A549 (cell line): ENCODE measurements around the gene RPTOR. TPM values are rescaled to one million over a fixed set of nuclear protein-coding genes. Genes with fewer than 3 reads are reported as not detected.

Source experiments
- ATAC-seq, 2 experiments: fragments of 200-7000 bp in 1 of 2; fragments of >200 bp in 1 of 2; cut with Nextera tagmentation in 1 of 2; cut with Tn5 transposase in 1 of 2; 3 replicates each; pipeline versions ENCODE4 v1.8.0 to v1.9.1; 2018 to 2020; ENCODE audit warnings: mild to moderate bottlenecking in 1 of 2, moderate library complexity in 1 of 2
- CTCF ChIA-PET: fragments of 300-600 bp; sonication (Branson Sonifier 250); formaldehyde crosslinking; extraction: SDS; loops from one replicate; lab custom pipeline; 2021; ENCODE audit warnings: antibody characterized with exemption, inconsistent platforms; lab: Yijun Ruan, JAX
- POLR2A ChIA-PET: fragments of 350-600 bp; formaldehyde crosslinking; extraction: SDS; loops from one replicate; lab custom pipeline; 2021; ENCODE audit warnings: antibody characterized with exemption, inconsistent platforms; lab: Yijun Ruan, JAX
- DNase-seq, 2 experiments: peaks; one replicate each; pipeline versions ENCODE4 v3.0.0 to v3.0.0-alpha.2; 2011 to 2016; ENCODE audit warnings: low read depth in 1 of 2, low spot score in 1 of 2
- FAIRE-seq: peaks from 2 replicates; lab custom pipeline; 2011; peaks lifted over from hg19 to GRCh38; lab: Jason Lieb, UNC
- H3K27ac ChIP-seq, 2 experiments: fragments of >200 bp; sonication (Bioruptor Twin); formaldehyde crosslinking; 3 replicates each; pipeline ENCODE4 v1.5.1; 2016 to 2017
- H3K4me1 ChIP-seq: fragments of >200 bp; sonication (Bioruptor Twin); formaldehyde crosslinking; 3 replicates; pipeline ENCODE4 v1.6.1; 2016
- H3K4me2 ChIP-seq: fragments of >200 bp; sonication (Bioruptor Twin); formaldehyde crosslinking; 3 replicates; pipeline ENCODE4 v1.6.1; 2016
- H3K4me3 ChIP-seq: fragments of >200 bp; sonication (Bioruptor Twin); formaldehyde crosslinking; 3 replicates; pipeline ENCODE4 v1.5.1; 2016
- H3K9me3 ChIP-seq: fragments of >200 bp; sonication (Bioruptor Twin); formaldehyde crosslinking; 3 replicates; pipeline ENCODE4 v1.6.1; 2016
- CBX2 ChIP-seq: fragments of 200-600 bp; sonication (generic); IDR thresholded peaks from 2 replicates; pipeline ENCODE4 v1.6.1; 2016; ENCODE audit warnings: low read depth, mild to moderate bottlenecking, borderline replicate concordance
- CHD4 ChIP-seq: fragments of 200-600 bp; sonication (generic); IDR thresholded peaks from 2 replicates; pipeline ENCODE4 v1.6.1; 2016; ENCODE audit warnings: antibody characterized with exemption, mild to moderate bottlenecking, borderline replicate concordance
- EHF ChIP-seq: fragments of 250-450 bp; sonication (Bioruptor Pico); IDR thresholded peaks from 2 replicates; pipeline ENCODE4 v1.5.0; 2020; ENCODE audit warnings: mild to moderate bottlenecking
- EP300 ChIP-seq, 2 experiments: fragments of >200 bp; sonication (Bioruptor Twin); formaldehyde crosslinking; IDR thresholded peaks; 2 replicates in 1 of 2; 3 replicates in 1 of 2; pipeline ENCODE4 v1.6.1; 2016 to 2017
- ESRRA ChIP-seq: fragments of 150-350 bp; IDR thresholded peaks from 2 replicates; pipeline ENCODE4 v1.6.1; 2014; ENCODE audit warnings: mild to moderate bottlenecking, low read length, borderline replicate concordance
- FOSB ChIP-seq: fragments of 250-450 bp; sonication (Bioruptor Pico); IDR thresholded peaks from 2 replicates; pipeline ENCODE4 v1.5.0; 2020; ENCODE audit warnings: mild to moderate bottlenecking, moderate library complexity
- GATA3 ChIP-seq: IDR thresholded peaks from 2 replicates; pipeline ENCODE4 v1.6.1; 2012; ENCODE audit warnings: borderline replicate concordance
- HEYL ChIP-seq: fragments of 250-450 bp; sonication (Bioruptor Pico); IDR thresholded peaks from 2 replicates; pipeline ENCODE4 v1.8.0; 2021; ENCODE audit warnings: mild to moderate bottlenecking, moderate library complexity
- HOXA7 ChIP-seq: fragments of 250-450 bp; sonication (Bioruptor Pico); IDR thresholded peaks from 2 replicates; pipeline ENCODE4 v1.5.0; 2020; ENCODE audit warnings: mild to moderate bottlenecking, moderate library complexity
- HOXB13 ChIP-seq: fragments of 250-450 bp; sonication (Bioruptor Pico); IDR thresholded peaks from 2 replicates; pipeline ENCODE4 v1.5.0; 2020; ENCODE audit warnings: low read depth, mild to moderate bottlenecking, moderate library complexity
- HOXB5 ChIP-seq: fragments of 250-450 bp; sonication (Bioruptor Pico); IDR thresholded peaks from 2 replicates; pipeline ENCODE4 v1.5.0; 2020; ENCODE audit warnings: mild to moderate bottlenecking, moderate library complexity
- KDM1A ChIP-seq: fragments of 200-600 bp; sonication (generic); IDR thresholded peaks from 2 replicates; pipeline ENCODE4 v1.6.1; 2016; ENCODE audit warnings: low read depth, mild to moderate bottlenecking
- NR3C1 ChIP-seq: fragments of >200 bp; sonication (Bioruptor Twin); formaldehyde crosslinking; IDR thresholded peaks from 3 replicates; pipeline ENCODE4 v1.6.1; 2017
- POLR2AphosphoS2 ChIP-seq: conservative IDR thresholded peaks from 2 replicates; pipeline ENCODE4 v1.6.1; 2012; ENCODE audit warnings: low read length, improper control_type of control experiment, inconsistent platforms
- RARB ChIP-seq: fragments of 250-450 bp; sonication (Bioruptor Pico); IDR thresholded peaks from 2 replicates; pipeline ENCODE4 v1.8.0; 2021; ENCODE audit warnings: mild to moderate bottlenecking, moderate library complexity
- RCOR1 ChIP-seq: fragments of 150-350 bp; IDR thresholded peaks from 2 replicates; pipeline ENCODE4 v1.6.1; 2014; ENCODE audit warnings: antibody characterized with exemption, low read length, low read depth
- RFX5 ChIP-seq: fragments of 450-650 bp; IDR thresholded peaks from 2 replicates; pipeline ENCODE4 v1.7.1; 2014; ENCODE audit warnings: antibody characterized with exemption, mild to moderate bottlenecking, moderate library complexity
- RNF2 ChIP-seq: fragments of 200-600 bp; sonication (generic); IDR thresholded peaks from 2 replicates; pipeline ENCODE4 v1.6.1; 2016; ENCODE audit warnings: low read depth, mild to moderate bottlenecking, antibody characterized with exemption, moderate library complexity, borderline replicate concordance
- SREBF2 ChIP-seq: fragments of 450-650 bp; IDR thresholded peaks from 2 replicates; pipeline ENCODE4 v1.6.1; 2014; ENCODE audit warnings: mild to moderate bottlenecking, moderate library complexity
- TFCP2L1 ChIP-seq: fragments of 250-450 bp; sonication (Bioruptor Pico); IDR thresholded peaks from 2 replicates; pipeline ENCODE4 v1.5.0; 2021; ENCODE audit warnings: mild to moderate bottlenecking
- ZNF302 ChIP-seq: fragments of 250-450 bp; sonication (Bioruptor Pico); IDR thresholded peaks from 2 replicates; pipeline ENCODE4 v1.9.0; 2021; ENCODE audit warnings: inconsistent platforms, mild to moderate bottlenecking, moderate library complexity
- WGBS: methylation state at CpG from one replicate; pipeline ENCODE4 v1.1.6; 2017; ENCODE audit errors: missing lambda C conversion rate; 5-methylcytosine and 5-hydroxymethylcytosine counted together
- polyA plus RNA-seq, 4 experiments: library from polyadenylated mRNA; depleted of rRNA in 3 of 4; stranded (reverse); fragments of >200 nt; fragmentation: RNase III in 1 of 4; extraction: RNeasy Plus Mini Kit Qiagen cat#74134 plus additional on column Dnase treatment in 1 of 4; gene quantifications; 2 replicates in 3 of 4; 3 replicates in 1 of 4; pipeline ENCODE4 v1.2.3, GENCODE V29; 2011 to 2017
- TF ChIP-seq, protein P1 (sequence below): fragments of >200 bp; sonication (Bioruptor Twin); formaldehyde crosslinking; IDR thresholded peaks from 3 replicates; pipeline ENCODE4 v1.5.1; 2016
- TF ChIP-seq, protein P2 (sequence below): IDR thresholded peaks from 2 replicates; pipeline ENCODE4 v1.6.1; 2012
- TF ChIP-seq, protein P3 (sequence below): fragments of >200 bp; sonication (Bioruptor Twin); formaldehyde crosslinking; IDR thresholded peaks from 3 replicates; pipeline ENCODE4 v1.6.1; 2016
- TF ChIP-seq, protein P4 (sequence below): IDR thresholded peaks from 2 replicates; pipeline ENCODE4 v1.6.1; 2012

Gene RPTOR
- polyA plus RNA-seq, 2 of the 4 experiments (the other 2 are of a cell fraction) = 10.8 to 27.1 TPM

DNA sequence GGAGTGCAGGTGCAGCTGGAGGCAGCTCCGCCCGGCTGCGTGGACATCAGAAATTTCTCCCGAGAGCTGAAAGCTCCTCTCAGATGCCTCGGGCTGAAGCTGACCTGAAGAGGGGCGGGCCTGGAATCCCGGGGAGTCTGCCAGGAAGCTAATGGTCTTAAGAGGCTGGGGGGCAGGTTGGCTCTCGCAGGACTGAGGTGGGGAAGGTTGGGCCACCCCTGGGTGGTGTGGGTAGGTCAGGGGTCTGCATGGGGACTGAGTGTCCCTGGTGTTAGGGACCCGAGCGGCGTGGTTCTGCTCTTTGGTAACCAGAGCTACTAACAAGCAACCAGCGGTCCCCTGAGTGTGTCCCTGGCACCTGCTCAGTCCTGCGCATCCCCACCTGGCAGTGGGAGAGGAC is 450.5 kb downstream of the RPTOR start:
- H3K4me1 ChIP-seq = peaks cover 16% of the 10 kb centered on the region; the same call in 2 of the 3 replicates
- no peak overlapping the region for H3K4me2 ChIP-seq
- H3K4me3 ChIP-seq = no peak overlapping the region
- H3K27ac ChIP-seq = no peak overlapping the region
- H3K9me3 ChIP-seq = no peaks in the 10 kb centered on the region
- POLR2A ChIA-PET = no interaction called here
- WGBS = 95% methylated on average over 13 of the region's 13 CpGs
- ATAC-seq = no peak
- CTCF ChIA-PET = interaction anchor here (1.2 to 9.1 kb wide), 6 partner anchors 11 to 108 kb away, joined by 3 to 56 read pairs (median 4); no protein-coding TSS in a partner anchor
- DNase-seq = no peak
- no peak for FAIRE-seq
- TF ChIP-seq EP300 (IDR thresholded peaks at IDR 0.05) = no peak
- TF ChIP-seq RARB (CRISPR knock-in tag) = no peak
- TF ChIP-seq HEYL (CRISPR knock-in tag) = no peak
- no peak for TF ChIP-seq POLR2AphosphoS2
- no peak for TF ChIP-seq CBX2
- no peak for TF ChIP-seq EHF (CRISPR knock-in tag)
- TF ChIP-seq HOXA7 (CRISPR knock-in tag) = no peak
- no peak for TF ChIP-seq CHD4
- TF ChIP-seq HOXB5 (CRISPR knock-in tag) = no peak
- TF ChIP-seq, all 56 proteins: peak for 0

DNA sequence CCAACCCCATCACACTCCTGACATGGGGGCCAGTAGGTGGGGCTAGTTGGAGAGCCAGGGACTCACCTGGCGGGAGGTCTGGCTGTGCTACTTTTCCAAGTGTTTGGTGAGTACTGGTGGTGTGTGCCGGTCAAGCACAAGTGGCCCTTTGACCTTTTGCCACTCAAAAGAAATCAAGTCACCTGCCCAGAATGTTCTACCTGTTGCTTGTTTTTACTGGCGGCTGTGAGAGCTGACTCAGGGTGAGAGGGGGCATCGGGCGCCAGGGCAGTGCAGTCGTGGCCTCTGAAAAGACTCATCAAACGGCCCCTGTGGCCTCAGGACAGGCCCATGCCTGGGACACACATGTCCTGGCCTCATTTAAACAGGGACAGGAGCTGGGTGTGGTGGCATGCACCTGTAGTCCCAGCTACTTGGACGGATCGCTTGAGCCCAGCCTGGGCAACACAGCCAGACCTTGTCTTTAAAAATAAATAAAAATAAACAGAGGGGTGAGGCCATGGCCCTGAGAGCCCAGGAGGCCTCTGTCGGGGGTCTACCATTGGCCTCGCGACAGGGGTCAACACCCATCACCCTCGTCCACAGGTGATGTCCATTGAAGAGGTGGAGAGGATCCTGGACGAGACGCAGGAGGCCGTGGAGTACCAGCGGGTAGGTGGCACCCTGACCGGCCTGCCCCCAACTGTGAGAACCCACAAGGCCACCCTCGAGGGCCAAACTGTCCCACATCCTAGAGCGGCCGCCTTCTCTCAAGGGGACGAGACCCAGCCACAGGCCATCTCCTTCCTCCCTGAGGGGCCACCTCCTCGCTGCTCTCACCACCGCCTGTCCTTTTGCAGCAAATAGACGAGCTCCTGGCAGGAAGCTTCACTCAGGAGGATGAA is 452.0 kb downstream of the RPTOR start:
- FAIRE-seq (no peak), ATAC-seq (no peak), DNase-seq (no peak)
- Histone ChIP-seq H3K9me3 (no peaks in the 10 kb centered on the region), H3K4me2 (no peak overlapping the region), H3K4me1 (peaks cover 10% of the 10 kb centered on the region; the same call in 2 of the 3 replicates), H3K4me3 (no peak overlapping the region), H3K27ac (no peak overlapping the region)
- no peak for TF ChIP-seq SREBF2
- WGBS = 90% methylated on average over 25 of the region's 25 CpGs
- POLR2A ChIA-PET = no interaction called here
- CTCF ChIA-PET = interaction anchor here (1.0 to 9.1 kb wide), 3 partner anchors 19 to 106 kb away, joined by 3 to 56 read pairs (median 37); no protein-coding TSS in a partner anchor

DNA sequence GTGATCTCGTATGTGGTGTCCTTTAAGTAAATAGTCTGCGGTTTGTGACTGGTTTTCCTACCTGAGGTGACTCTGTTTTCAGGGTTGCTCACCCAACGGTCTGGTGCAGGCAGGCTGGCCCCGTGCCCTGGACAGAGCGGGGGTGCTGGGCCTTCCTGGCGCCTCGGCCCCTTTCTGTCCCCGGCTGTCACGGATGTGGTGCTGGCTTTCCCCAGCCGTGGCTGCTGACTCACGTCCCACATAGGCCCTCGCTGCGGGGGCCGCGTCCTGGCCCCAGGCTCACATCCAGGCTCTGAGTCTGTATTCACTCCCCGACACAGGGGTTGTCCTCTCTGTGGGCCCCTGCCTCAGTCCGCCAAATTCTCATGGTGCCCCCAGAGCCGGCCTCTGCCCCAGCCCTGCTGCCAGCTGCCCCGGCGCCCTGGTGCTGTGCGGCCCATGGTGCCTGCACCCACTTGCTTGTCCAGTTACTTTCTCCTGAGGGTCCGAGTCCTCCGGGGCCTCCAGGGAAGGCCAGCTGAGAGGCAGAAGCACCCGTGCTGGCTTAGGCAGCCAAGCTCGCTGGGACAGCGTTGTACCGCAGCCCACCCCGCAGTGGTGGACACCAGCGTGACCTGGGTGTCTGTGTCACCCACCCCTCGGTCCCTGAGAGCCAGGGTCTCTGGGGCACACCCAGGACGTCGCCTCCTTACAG is 452.9 kb downstream of the RPTOR start:
- TF ChIP-seq RFX5 (no peak), RNF2 (no peak), CHD4 (no peak), GATA3 (no peak), KDM1A (no peak), RCOR1 (no peak), HOXB13 (CRISPR knock-in tag) (no peak), FOSB (no peak), POLR2AphosphoS2 (no peak), ESRRA (no peak), HOXA7 (CRISPR knock-in tag) (no peak), TFCP2L1 (CRISPR knock-in tag) (no peak), NR3C1 (no peak), HEYL (CRISPR knock-in tag) (no peak), ZNF302 (no peak)
- TF ChIP-seq, protein P1, sequence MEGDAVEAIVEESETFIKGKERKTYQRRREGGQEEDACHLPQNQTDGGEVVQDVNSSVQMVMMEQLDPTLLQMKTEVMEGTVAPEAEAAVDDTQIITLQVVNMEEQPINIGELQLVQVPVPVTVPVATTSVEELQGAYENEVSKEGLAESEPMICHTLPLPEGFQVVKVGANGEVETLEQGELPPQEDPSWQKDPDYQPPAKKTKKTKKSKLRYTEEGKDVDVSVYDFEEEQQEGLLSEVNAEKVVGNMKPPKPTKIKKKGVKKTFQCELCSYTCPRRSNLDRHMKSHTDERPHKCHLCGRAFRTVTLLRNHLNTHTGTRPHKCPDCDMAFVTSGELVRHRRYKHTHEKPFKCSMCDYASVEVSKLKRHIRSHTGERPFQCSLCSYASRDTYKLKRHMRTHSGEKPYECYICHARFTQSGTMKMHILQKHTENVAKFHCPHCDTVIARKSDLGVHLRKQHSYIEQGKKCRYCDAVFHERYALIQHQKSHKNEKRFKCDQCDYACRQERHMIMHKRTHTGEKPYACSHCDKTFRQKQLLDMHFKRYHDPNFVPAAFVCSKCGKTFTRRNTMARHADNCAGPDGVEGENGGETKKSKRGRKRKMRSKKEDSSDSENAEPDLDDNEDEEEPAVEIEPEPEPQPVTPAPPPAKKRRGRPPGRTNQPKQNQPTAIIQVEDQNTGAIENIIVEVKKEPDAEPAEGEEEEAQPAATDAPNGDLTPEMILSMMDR = no peak
- TF ChIP-seq, protein P2, sequence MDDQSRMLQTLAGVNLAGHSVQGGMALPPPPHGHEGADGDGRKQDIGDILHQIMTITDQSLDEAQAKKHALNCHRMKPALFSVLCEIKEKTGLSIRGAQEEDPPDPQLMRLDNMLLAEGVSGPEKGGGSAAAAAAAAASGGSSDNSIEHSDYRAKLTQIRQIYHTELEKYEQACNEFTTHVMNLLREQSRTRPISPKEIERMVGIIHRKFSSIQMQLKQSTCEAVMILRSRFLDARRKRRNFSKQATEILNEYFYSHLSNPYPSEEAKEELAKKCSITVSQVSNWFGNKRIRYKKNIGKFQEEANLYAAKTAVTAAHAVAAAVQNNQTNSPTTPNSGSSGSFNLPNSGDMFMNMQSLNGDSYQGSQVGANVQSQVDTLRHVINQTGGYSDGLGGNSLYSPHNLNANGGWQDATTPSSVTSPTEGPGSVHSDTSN = no peak
- TF ChIP-seq, protein P3, sequence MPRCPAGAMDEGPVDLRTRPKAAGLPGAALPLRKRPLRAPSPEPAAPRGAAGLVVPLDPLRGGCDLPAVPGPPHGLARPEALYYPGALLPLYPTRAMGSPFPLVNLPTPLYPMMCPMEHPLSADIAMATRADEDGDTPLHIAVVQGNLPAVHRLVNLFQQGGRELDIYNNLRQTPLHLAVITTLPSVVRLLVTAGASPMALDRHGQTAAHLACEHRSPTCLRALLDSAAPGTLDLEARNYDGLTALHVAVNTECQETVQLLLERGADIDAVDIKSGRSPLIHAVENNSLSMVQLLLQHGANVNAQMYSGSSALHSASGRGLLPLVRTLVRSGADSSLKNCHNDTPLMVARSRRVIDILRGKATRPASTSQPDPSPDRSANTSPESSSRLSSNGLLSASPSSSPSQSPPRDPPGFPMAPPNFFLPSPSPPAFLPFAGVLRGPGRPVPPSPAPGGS = no peak
- TF ChIP-seq, protein P4, sequence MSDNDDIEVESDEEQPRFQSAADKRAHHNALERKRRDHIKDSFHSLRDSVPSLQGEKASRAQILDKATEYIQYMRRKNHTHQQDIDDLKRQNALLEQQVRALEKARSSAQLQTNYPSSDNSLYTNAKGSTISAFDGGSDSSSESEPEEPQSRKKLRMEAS = no peak
- Histone ChIP-seq H3K4me1 (peaks cover 16% of the 10 kb centered on the region), H3K9me3 (no peaks in the 10 kb centered on the region), H3K4me3 (no peak overlapping the region), H3K27ac (no peak overlapping the region), H3K4me2 (no peak overlapping the region)
- ATAC-seq (no peak), DNase-seq (no peak), FAIRE-seq (no peak)
- POLR2A ChIA-PET = no interaction called here
- WGBS = 92% methylated on average over 28 of the region's 32 CpGs
- CTCF ChIA-PET = interaction anchor here (1.0 to 9.1 kb wide), 4 partner anchors 18 to 105 kb away, joined by 3 to 56 read pairs (median 20); no protein-coding TSS in a partner anchor
